Skeletal muscle tissue (tissue), 4 donors: Measurements from ENCODE around the gene DLK1. TPM values are rescaled to one million over a fixed set of nuclear protein-coding genes. Genes with fewer than 3 reads are reported as not detected.

Experiments used
- H3K27ac ChIP-seq: one replicate; pipeline ENCODE4 v1.7.0; 2013; ENCODE audit warnings: mild to moderate bottlenecking, low read depth, low read length, inconsistent platforms
- H3K27me3 ChIP-seq, 3 donors: one replicate each; pipeline ENCODE4 v1.7.0; 2013; ENCODE audit warnings: low read length in 3 of 3; ENCODE audit not compliant: control insufficient read depth in 3 of 3, insufficient read depth in 3 of 3
- H3K36me3 ChIP-seq, 3 donors: one replicate each; pipeline ENCODE4 v1.7.0; 2013; ENCODE audit warnings: low read length in 3 of 3; ENCODE audit not compliant: control insufficient read depth in 3 of 3, insufficient read depth in 3 of 3
- H3K4me1 ChIP-seq, 3 donors: one replicate each; pipeline ENCODE4 v1.7.0; 2013; ENCODE audit warnings: low read length in 3 of 3, mild to moderate bottlenecking in 3 of 3; ENCODE audit not compliant: control insufficient read depth in 3 of 3, insufficient read depth in 3 of 3
- H3K4me3 ChIP-seq, 3 donors: one replicate each; pipeline ENCODE4 v1.7.0; 2013; ENCODE audit warnings: low read length in 3 of 3
- H3K9ac ChIP-seq, 3 donors: one replicate each; pipeline ENCODE4 v1.7.0; 2013; ENCODE audit warnings: low read length in 3 of 3, mild to moderate bottlenecking in 3 of 3, moderate library complexity in 2 of 3, low read depth in 1 of 3
- H3K9me3 ChIP-seq, 3 donors: one replicate each; pipeline ENCODE4 v1.7.0; 2013; ENCODE audit warnings: low read length in 3 of 3; ENCODE audit not compliant: control insufficient read depth in 3 of 3
- total RNA-seq: library from RNA; depleted of rRNA; stranded (reverse); fragments of >200 nt; gene quantifications from one replicate; pipeline ENCODE4 v1.2.3, GENCODE V29; 2014
- donor health status: Osteomylitis.

Gene DLK1
- total RNA-seq, 1 donor from 2014 or later = 283 TPM

DNA sequence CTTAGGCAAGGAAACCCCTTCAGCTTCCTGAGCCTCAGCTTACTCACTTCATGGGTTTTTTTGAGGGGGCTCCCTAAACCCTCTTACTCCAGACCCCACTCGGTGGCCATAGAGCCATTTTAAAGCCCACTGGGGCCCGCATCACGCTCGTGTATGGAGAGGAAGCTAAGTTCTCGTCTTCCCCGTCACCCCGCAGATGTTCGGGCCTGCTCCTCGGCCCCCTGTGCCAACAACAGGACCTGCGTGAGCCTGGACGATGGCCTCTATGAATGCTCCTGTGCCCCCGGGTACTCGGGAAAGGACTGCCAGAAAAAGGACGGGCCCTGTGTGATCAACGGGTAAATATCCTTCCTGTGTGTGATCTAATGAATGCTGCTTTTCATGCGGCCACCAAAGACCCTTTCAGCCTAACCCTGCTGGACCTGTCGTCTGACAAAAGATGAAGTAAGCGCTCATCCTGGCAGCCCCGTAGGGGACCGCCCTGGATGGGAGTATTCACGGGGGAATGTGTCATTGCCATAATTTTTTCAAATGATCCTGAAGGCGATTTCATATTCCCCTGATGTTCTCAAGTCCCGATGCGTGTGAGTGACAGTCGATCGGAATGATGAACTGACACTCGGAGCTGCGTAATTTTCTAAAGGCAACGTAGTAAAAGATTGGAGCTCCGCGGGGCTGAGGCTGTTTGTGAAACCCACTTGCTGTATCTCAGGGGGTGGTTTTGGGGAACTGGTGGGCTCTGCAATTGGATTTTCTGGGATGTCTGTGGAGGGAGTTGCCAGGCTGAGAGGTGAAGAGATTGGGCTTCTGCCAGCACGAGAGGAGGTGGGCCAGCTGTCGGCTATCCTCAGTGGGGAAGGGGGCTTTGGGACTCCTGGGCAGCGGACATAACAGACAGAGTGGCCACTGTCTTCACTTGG, 5.4 kb downstream of the DLK1 start:
- Histone ChIP-seq H3K9ac (no peak overlapping the region), H3K27me3 (peaks cover 34 to 55% (median 44%) of the 10 kb centered on the region in 3 donors), H3K36me3 (no peaks in the 10 kb centered on the region), H3K9me3 (no peaks in the 10 kb centered on the region), H3K27ac (no peak overlapping the region), H3K4me1 (no peaks in the 10 kb centered on the region), H3K4me3 (no peak overlapping the region)

DNA sequence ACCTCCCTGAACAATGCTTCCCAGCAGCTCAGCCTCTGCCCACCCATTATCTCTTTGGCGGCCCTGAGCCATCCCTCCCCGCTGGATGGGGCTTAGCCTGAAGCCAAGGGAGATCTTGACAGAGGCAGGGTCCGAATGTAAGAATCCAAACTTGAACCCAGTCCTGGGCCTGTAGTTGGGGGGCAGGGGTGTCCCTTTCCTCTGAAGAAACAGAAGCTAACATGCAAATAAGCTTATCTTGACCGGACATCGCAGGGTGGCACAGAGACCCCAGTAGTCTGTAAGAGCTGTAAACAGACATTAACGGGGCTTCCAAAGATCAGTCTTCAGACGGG, 6.0 kb downstream of the DLK1 start:
- Histone ChIP-seq H3K4me1 (no peaks in the 10 kb centered on the region), H3K27ac (no peak overlapping the region), H3K27me3 (peaks cover 28 to 54% (median 37%) of the 10 kb centered on the region in 3 donors), H3K4me3 (no peak overlapping the region), H3K9me3 (no peaks in the 10 kb centered on the region), H3K36me3 (no peaks in the 10 kb centered on the region), H3K9ac (no peak overlapping the region)

DNA sequence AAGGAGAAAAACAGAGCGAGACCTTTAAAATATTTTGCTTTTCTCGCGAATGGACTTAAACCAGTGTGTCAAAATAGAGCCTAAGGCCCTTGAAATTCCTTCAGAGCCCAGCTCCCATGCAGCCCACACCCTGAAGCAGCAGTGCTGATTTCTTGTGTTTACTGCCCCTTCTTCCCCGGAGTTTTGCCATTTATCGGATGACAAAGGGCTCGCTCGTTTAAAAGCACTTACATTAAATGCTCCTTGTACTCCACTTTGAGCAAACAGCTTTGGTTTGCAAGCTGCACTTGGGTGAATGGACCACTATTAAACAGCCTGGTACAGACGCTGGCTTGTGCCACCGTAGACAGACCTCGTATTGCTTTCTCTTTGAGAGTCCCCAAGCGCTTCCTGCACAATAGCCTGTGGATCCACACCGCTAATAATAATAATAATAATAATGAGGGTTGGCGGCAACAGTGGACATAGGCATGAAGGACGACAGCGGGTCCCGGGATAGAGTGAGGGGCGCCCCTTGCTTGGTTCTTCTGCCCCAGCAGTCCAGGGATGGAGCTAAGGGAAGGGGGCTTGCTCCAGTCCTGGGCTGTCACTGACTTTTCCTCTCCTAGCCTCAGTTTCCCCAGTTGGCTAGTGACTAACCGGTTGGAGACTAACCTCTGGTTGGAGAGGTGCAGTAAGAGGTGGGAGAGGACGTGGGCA, 6.6 kb downstream of the DLK1 start:
- H3K4me1 ChIP-seq = no peaks in the 10 kb centered on the region
- H3K9ac ChIP-seq = no peak overlapping the region
- H3K9me3 ChIP-seq = no peaks in the 10 kb centered on the region
- peaks cover 23 to 50% (median 32%) of the 10 kb centered on the region in 3 donors for H3K27me3 ChIP-seq
- H3K4me3 ChIP-seq = no peak overlapping the region
- no peak overlapping the region for H3K27ac ChIP-seq
- no peaks in the 10 kb centered on the region for H3K36me3 ChIP-seq

DNA sequence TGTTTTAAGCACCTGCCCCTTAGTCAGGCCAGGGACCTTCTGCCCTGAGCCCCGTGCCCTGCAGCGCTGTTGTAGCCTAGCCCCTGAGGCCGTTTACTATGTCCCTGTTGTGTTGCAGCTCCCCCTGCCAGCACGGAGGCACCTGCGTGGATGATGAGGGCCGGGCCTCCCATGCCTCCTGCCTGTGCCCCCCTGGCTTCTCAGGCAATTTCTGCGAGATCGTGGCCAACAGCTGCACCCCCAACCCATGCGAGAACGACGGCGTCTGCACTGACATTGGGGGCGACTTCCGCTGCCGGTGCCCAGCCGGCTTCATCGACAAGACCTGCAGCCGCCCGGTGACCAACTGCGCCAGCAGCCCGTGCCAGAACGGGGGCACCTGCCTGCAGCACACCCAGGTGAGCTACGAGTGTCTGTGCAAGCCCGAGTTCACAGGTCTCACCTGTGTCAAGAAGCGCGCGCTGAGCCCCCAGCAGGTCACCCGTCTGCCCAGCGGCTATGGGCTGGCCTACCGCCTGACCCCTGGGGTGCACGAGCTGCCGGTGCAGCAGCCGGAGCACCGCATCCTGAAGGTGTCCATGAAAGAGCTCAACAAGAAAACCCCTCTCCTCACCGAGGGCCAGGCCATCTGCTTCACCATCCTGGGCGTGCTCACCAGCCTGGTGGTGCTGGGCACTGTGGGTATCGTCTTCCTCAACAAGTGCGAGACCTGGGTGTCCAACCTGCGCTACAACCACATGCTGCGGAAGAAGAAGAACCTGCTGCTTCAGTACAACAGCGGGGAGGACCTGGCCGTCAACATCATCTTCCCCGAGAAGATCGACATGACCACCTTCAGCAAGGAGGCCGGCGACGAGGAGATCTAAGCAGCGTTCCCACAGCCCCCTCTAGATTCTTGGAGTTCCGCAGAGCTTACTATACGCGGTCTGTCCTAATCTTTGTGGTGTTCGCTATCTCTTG, 7.6 kb downstream of the DLK1 start:
- Histone ChIP-seq H3K9me3 (no peaks in the 10 kb centered on the region), H3K36me3 (no peaks in the 10 kb centered on the region), H3K27me3 (peaks cover 16 to 43% (median 23%) of the 10 kb centered on the region in 3 donors), H3K9ac (no peak overlapping the region), H3K4me3 (no peak overlapping the region), H3K27ac (no peak overlapping the region), H3K4me1 (no peaks in the 10 kb centered on the region)

DNA sequence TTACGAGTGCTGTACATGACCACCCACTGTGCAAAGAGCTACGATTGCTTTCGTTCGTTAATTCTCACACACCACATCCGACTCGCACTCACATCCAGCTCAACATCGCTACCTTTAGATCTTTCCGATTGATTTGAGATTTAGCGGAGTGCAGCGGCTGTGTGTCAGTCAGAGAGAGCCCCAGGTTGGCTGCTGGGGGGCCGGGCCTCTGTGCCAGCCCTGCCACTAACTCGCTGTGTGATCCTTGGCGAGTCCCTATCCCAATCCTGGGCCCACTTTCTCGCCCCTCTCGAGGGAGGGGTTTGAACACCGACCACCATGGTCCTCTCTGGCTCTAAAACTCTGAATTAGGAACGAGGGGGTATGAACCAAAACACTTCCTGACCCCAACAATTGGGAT, 8.6 kb downstream of the DLK1 start:
- peaks cover 8 to 33% (median 13%) of the 10 kb centered on the region in 3 donors for H3K27me3 ChIP-seq
- no peaks in the 10 kb centered on the region for H3K9me3 ChIP-seq
- H3K27ac ChIP-seq = no peak overlapping the region
- H3K4me1 ChIP-seq = no peaks in the 10 kb centered on the region
- no peak overlapping the region for H3K9ac ChIP-seq
- no peaks in the 10 kb centered on the region for H3K36me3 ChIP-seq
- H3K4me3 ChIP-seq = no peak overlapping the region

DNA sequence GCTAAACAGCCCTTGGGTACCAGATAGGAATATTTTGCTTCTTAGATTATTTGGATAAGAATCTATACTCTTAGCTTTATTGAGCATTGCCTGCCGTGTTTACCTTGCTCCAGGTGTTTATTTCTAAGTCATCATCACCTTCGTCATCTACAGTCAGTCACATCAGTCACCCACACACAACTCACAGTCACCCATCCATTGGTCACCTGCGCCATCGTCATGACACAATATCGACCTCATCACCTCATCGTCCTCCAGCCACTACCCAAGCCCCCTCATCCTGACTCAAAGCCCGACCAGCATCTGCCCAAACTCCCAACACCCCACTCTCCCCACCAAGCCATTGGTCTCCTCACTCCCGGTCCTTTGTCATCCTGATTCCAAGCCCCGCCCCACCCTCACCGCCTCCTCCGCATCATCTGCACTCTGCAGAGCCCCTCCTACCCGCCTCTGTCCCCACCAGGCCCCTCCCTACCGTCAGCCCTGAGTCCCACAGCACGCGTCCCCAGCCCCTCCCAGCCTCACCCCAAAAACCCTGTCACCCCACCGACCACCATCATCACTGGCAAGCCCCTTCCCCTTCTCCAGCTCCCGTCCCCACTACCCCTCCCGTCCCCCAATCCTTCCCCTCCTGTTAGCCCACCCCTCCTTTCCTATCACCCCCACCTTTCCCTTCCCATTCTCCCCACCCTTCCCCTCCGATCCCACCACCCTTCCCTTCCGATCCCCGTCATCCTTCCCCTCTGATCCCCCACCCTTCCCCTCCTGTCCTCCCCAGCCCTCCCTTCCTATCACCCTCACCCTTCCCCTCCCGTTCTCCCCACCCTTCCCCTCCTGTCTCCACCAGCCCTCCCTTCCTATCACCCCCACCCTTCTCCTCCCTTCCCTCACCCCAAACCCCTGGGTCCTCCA, 9.8 kb downstream of the DLK1 start:
- Histone ChIP-seq H3K4me1 (no peaks in the 10 kb centered on the region), H3K9me3 (no peaks in the 10 kb centered on the region), H3K27ac (no peak overlapping the region), H3K9ac (no peak overlapping the region), H3K4me3 (no peak overlapping the region), H3K36me3 (no peaks in the 10 kb centered on the region), H3K27me3 (peaks cover 3 to 24% (median 10%) of the 10 kb centered on the region in 3 donors)

DNA sequence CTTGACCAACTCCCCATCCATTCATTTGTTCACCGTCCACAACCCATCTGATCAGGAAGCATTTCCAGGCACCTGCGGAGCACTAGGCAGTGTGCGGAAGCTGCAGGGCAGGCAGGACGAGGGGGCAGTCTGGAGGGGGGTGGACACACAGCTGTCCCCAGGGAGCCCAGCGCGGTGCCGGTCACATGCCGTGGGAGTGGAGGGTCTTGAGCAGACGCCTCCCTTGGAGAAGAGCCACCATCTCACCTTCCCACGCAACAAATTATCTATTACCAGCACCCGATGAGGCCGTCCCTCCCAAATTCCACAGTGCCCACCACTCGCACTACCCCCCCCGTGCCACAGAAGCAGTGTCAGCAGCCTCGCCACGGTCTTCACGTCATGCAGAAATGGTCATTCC, 10.8 kb downstream of the DLK1 start:
- H3K27ac ChIP-seq = no peak overlapping the region
- H3K27me3 ChIP-seq = peaks cover 2 to 15% (median 10%) of the 10 kb centered on the region in 3 donors
- H3K9ac ChIP-seq = no peak overlapping the region

DNA sequence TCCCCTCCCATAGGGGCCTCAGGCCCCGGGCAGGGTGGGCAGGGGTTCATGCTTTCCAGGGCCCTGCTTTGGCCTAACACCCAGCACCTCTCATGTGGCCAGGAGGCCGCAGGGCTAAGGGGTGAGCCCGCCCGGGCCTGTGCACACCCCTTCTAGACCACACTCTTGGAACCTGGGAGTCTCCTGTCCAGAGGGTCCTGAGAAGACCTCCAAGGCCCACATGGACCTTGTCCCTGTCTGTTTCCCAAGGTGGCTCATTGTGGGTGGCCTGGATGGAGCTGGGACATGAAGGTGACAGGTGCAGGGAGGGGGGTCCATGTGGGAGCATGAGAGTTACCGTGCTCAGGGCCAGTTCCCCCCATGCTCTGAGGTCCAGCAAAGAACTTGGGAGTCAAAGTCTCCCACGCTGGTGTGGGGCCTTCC, 11.6 kb downstream of the DLK1 start:
- Histone ChIP-seq H3K9ac (no peak overlapping the region), H3K4me3 (no peak overlapping the region), H3K4me1 (no peaks in the 10 kb centered on the region), H3K27me3 (peaks cover 2 to 12% (median 10%) of the 10 kb centered on the region in 3 donors), H3K9me3 (no peaks in the 10 kb centered on the region), H3K36me3 (no peaks in the 10 kb centered on the region), H3K27ac (no peak overlapping the region)

More for the DNA sequence above, 10.8 kb downstream of the DLK1 start:
- Histone ChIP-seq H3K4me1 (no peaks in the 10 kb centered on the region), H3K36me3 (no peaks in the 10 kb centered on the region), H3K9me3 (no peaks in the 10 kb centered on the region), H3K4me3 (no peak overlapping the region)

DNA sequence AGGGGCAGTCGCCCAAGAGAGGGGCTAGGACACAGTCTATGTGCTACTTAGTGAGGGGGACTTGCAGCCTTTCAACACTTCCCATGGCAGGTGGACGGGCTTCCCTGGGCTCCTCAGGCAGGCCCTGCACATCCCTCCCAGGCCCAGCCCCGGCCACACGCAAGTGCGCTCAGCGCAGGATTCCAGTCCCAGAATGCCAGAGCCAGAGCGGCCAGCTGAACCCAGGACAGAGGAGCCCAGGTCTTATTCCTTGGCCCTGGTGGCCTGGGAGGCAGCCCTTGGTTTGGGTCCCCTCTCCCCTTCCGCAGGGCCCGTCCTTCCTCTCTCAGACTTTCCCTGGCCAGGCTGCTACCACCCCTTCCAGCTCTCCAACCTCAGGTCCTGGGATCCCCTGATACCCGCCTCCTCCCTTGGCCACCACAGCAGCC, 12.0 kb downstream of the DLK1 start:
- H3K9ac ChIP-seq = no peak overlapping the region
- H3K4me1 ChIP-seq = no peaks in the 10 kb centered on the region
- no peaks in the 10 kb centered on the region for H3K36me3 ChIP-seq
- no peak overlapping the region for H3K4me3 ChIP-seq
- no peak overlapping the region for H3K27ac ChIP-seq
- H3K27me3 ChIP-seq = peaks cover 2 to 12% (median 7%) of the 10 kb centered on the region in 3 donors
- no peaks in the 10 kb centered on the region for H3K9me3 ChIP-seq
